GM12892 (cell line): Measurements from ENCODE around the gene ELN.

Experiments
- POLR2A ChIP-seq: IDR thresholded peaks from 2 replicates; pipeline ENCODE4 v1.6.1; 2011; ENCODE audit warnings: low read depth, low read length, control low read depth
- POLR2AphosphoS5 ChIP-seq: IDR thresholded peaks from 2 replicates; pipeline ENCODE4 v1.6.1; 2011; ENCODE audit warnings: low read depth, low read length, control low read depth
- TAF1 ChIP-seq: IDR thresholded peaks from 2 replicates; pipeline ENCODE4 v1.6.1; 2011; ENCODE audit warnings: low read depth, mild to moderate bottlenecking, control low read depth, low read length, borderline replicate concordance

GRCh38 chr7:74018246-74018895 is 9.6 kb upstream of the ELN start:
- TF ChIP-seq POLR2AphosphoS5 (no peak), POLR2A (no peak), TAF1 (no peak)
